HepG2 (cell line): ENCODE results near the gene AGXT. TPM values are rescaled to one million over a fixed set of nuclear protein-coding genes. Genes with fewer than 3 reads are reported as not detected.

Experiments used
- ATF5 ChIP-seq: sonication (generic); formaldehyde crosslinking; IDR thresholded peaks from 2 replicates; pipeline ENCODE4 v1.4.0; 2020; ENCODE audit warnings: mild to moderate bottlenecking, low read depth, missing genetic modification reagents
- ETV6 ChIP-seq: sonication (generic); formaldehyde crosslinking; conservative IDR thresholded peaks from 2 replicates; pipeline ENCODE4 v1.4.0; 2020; ENCODE audit warnings: missing genetic modification reagents
- RELA ChIP-seq: sonication (generic); formaldehyde crosslinking; IDR thresholded peaks from 2 replicates; pipeline ENCODE4 v1.4.0; 2020; ENCODE audit warnings: missing genetic modification reagents
- ZNF207 ChIP-seq: fragments of 450-650 bp; IDR thresholded peaks from 2 replicates; pipeline ENCODE4 v1.6.1; 2016; ENCODE audit warnings: antibody characterized with exemption, borderline replicate concordance
- ZNF646 ChIP-seq: sonication (generic); formaldehyde crosslinking; IDR thresholded peaks from 2 replicates; pipeline ENCODE4 v1.9.0; 2021; ENCODE audit warnings: mild to moderate bottlenecking, missing genetic modification reagents
- polyA plus RNA-seq, 8 experiments: library from polyadenylated mRNA; depleted of rRNA in 3 of 8; stranded (reverse) in 7 of 8; unstranded in 1 of 8; fragments of >200 nt; fragmentation: Illumina TruSeq in 4 of 8; extraction: Trizol in 4 of 8; gene quantifications; 2 replicates each; pipeline versions ENCODE4 v1.2.1 to v1.2.3, GENCODE V29; 2011 to 2016; ENCODE audit warnings: low read depth in 4 of 8, missing spikeins in 1 of 8, mixed read lengths in 1 of 8; ENCODE audit not compliant: insufficient read depth in 1 of 8
- total RNA-seq, 5 experiments: library from RNA; depleted of rRNA; stranded (reverse); fragments of >200 nt; fragmentation: Illumina TruSeq; extraction: Trizol; gene quantifications; 2 replicates each; pipeline ENCODE4 v1.2.3, GENCODE V29; 2016; ENCODE audit warnings: low read depth in 1 of 5

AGXT gene
- total and polyA plus RNA-seq, 2 of the 13 experiments (the other 11 are each of a cell fraction or from before 2014, with no cell fraction given) = 41.9 to 96.1 TPM

- TF ChIP-seq ZNF646 (CRISPR knock-in tag) = no peak
- no peak for TF ChIP-seq ETV6 (CRISPR knock-in tag)
- no peak for TF ChIP-seq ATF5 (CRISPR knock-in tag)
- TF ChIP-seq RELA (CRISPR knock-in tag) = no peak
- TF ChIP-seq ZNF207 = no peak
Measured at GRCh38 chr2:240916571-240917008, 48.0 kb downstream of the AGXT start (continued).
